GM15510 (cell line): Measurements from ENCODE around the gene TEX261.
A peak's percentile ranks its signal among the peaks of the same experiment; 100 is the strongest.

Experiments used
- POLR2A ChIP-seq: IDR thresholded peaks from 3 replicates; pipeline ENCODE4 v1.6.1; 2011; ENCODE audit warnings: borderline replicate concordance; ENCODE audit not compliant: insufficient read length; ENCODE audit errors: extremely low read depth

TEX261 gene

GRCh38 chr2:70994699-70995425 lies at the start of gene TEX261:
TSS of gene TEX261 (minus strand) at chr2:70994873. CDS start at chr2:70994757, 116 bp downstream.
- TF ChIP-seq POLR2A: peak; percentile 79

DNA sequence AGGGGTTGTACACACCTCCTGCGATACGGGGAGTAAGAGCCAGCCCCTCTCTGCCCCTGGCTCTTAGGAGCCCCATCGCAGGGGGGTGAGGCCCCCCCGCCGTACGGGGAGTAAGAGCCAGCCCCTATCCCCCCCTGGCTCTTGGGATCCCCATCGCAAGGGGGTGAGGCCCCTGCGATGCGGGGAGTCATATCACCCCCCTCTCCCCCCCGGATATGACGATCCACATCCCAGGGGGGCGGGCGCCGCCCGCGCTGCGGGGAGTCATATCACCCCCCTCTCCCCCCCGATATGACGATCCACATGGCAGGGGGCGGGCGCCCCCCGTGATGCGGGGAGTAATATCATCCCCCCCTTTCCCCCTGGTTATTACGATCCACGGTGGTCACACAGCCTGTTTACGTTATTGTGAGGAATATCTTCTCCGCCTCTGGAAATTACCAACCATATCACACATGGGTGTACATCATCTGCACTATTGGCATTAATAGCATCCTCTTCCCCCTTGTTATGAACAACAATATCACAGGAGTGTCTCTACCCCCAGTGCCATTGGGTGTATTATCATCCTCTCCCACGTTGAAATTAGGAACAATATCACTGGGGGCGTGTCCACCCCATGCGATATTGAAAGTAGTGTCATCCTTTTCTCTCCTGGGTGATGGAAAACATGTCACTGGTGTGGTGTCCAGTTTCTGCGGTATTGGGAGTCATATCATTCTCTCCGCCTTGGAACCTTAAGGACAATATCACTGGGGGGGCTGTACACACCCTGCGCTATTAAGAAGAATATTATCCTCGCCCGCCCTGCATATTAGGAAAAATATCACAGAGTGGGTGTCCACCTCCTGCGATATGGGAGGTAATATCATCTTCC lies 49.1 kb upstream of the TEX261 start:
- no peak for TF ChIP-seq POLR2A

DNA sequence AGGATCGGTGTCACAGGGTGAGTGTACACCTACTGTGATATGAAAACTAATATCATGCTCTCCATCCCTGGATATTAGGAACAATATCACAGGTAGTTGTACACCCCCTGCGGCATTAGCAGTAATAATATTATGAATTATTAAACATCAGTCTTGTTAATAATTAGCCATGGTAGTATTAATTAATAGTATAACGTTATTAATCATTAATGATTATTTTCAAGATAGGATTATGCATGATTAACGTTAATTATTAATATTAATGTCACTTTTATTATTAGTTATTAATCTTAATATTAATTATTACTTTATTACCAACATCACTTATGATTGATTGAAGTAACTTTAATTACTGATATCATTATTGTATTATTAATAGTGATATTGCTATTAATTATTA lies 47.6 kb upstream of the TEX261 start:
- TF ChIP-seq POLR2A: no peak

DNA sequence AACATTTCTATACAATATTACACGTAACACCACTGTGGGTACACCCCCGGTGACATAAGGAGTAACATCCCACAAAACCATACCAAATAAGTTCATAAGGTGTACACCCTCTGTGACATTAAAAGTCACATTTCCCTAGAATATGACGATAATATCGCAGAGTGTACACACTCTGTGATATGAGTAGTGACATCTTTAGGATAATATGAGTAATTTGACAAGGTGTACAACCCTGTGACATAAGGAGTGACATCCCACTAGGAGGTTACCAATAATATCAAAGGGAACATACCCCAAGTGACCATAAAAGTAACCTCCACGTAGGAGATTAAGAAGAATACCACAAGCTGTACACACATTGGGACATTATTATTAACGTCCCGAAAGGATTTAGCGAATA lies 24.0 kb upstream of the TEX261 start:
- no peak for TF ChIP-seq POLR2A

- TF ChIP-seq POLR2A: no peak
These were observed 13.7 kb upstream of the TEX261 start for GRCh38 chr2:71008342-71008741.

- no peak for TF ChIP-seq POLR2A
These were observed 12.5 kb upstream of the TEX261 start for GRCh38 chr2:71006955-71007799.

DNA sequence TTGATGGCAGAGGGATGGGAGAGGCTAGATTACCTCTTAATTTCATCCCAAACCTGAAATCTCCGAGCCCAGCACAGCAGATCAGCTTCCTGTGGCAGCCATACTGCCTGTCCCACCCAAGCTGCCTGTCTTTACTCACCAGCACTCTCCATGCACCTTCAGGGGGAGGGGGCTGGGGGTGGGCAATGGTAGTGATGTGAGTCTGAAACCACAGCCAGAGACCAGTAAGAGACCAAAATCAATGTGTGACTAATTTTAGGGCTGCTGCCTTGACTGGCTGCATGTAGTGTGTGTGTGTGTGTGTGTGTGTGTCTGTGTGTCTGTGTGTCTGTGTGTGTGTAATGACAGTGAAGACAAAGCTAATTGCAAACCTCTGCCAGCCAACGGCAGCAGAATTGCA lies 11.7 kb upstream of the TEX261 start:
- TF ChIP-seq POLR2A: no peak

DNA sequence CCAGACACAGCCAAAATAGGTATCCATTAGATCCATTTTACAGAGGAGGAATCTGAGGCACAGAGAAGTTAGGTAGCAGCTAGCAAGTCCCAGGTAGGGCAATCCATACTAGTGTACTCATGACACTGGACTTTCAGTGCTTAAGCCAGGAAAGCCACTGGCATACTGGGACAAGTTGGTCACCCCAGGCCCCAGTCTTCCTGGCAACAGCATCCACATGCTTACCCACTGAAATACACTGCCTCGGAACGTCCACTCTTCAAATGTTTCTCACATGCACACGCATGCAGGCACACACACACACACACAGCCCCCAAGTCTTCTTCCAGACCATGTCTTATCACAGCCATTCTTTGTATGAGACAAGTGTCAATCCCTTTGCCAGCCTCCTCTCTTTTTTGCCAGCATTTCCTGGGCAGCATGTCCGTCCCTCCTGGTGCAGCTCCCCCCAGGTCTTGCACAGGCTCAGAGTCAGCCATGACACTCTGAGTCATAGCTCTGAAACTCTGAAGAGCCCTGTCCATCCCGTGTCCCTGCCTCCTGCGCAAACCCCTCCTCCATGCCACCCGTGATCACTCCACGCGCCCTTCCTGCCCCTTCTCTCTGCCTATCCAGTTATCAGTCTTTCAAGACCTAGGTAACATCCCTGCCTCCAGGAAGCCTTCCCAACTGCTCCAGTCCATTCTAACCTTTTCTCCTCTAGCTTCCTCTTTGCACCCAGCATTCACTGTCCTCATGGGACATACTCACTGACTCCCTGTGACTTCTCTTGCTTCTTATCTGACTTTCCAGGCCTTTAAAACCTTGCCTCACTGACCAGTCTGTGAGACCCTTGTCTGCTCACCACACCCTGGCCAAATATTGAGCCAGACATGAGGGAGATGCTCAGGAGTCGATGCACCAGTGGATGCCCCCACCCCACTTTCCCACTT lies 10.9 kb upstream of the TEX261 start:
- TF ChIP-seq POLR2A: no peak

DNA sequence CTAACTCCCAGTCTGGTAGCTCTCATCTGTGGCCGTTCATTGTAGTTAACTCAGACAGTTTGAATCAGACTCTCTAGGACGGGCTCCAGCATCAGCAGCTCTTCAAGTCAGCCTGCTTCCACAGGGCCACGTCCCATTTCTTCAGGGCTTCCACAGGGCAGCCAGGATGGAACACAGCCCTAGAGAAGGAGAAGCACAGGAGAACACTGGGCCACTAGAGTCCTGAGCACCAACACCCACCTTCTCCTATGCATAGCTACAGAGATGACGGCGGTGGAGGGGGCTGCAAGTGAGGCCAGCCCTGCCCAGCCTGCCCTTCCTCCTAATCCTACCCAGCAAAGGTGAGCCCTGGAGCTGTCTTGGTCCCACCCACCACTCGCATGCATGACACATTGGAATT lies 10.2 kb upstream of the TEX261 start:
- no peak for TF ChIP-seq POLR2A

DNA sequence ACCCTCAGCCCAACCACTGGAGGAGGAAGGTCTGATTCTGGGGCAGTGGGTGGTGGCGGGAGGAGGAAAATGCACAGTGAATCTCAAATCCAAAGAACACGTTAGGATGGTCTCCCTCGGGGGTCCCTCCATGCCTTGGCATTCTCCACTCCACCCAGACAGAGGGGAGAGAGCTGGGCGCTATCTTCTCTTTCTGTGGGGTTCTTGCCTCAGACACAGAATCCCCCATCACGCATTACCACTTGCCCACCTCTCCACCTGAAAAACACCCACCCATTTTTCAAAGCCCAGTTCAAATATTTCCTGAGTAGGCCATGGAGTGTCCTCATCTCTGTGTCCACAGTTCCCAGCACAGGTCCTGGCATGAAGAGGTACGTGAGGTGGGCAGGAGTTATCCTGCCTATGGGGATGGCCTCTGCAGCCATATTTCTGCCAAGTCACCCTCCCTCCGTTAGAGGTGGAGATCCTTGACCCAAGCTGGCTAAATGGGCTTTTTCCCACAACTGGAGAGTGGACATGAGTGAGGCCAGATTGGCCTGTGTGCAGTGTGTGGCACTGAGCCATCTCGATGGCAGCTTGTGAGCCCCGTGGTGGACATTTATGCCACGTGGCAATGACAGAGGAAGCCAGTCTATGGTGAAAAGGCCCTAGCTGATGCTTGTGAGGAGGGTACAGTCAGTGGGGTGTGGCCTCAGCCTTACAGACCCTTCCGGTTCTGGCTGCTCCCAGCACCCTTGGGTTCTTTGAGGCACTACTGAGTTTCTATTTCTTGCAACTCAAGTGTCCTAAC lies 9.5 kb upstream of the TEX261 start:
- TF ChIP-seq POLR2A: no peak

DNA sequence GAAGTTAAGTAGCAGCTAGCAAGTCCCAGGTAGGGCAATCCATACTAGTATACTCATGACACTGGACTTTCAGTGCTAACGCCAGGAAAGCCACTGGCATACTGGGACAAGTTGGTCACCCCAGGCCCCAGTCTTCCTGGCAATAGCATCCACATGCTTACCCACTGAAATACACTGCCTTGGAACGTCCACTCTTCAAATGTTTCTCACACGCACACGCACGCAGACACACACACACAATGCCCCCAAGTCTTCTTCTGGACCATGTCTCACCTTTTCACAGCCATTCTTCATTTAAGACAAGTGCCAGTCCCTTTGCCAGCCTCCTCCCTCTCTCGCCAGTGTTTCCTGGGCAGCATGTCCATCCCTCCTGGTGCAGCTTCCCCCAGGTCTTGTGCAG lies 8.7 kb upstream of the TEX261 start:
- TF ChIP-seq POLR2A: no peak

DNA sequence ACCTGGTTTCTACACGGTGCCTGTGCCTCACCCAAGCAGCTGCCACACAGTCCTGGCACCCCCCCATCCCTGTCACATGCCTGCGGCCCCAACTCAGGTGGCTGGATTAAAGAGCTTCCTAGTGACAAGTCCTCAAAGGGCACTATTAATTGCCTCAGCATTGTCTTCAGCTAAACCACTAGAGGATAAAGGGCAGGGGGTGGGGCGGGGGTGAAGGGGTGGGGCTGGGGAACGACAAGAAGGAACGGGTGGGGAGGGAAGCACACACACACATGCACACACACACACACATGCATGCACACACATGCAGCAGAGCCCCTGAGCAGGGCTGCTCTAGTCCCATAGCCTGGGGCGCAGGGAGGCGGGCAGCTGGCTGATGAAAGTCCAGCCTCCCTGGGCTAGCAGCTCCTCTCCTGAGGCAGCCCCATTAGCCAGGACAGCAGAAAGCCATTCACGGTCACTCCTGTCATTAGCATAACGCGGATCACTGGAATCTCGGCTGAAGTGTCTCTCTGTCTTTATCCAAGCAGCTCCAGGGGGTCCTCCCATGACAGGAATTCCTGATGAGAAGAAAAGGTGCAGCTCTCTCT lies 7.4 kb upstream of the TEX261 start:
- no peak for TF ChIP-seq POLR2A

GRCh38 chr2:71001592-71001927 lies 6.9 kb upstream of the TEX261 start:
- TF ChIP-seq POLR2A: no peak
